ENCODE measurements around the gene PHACTR1. TPM values are rescaled to one million over a fixed set of nuclear protein-coding genes. Genes with fewer than 3 reads are reported as not detected.

PHACTR1 gene
- total RNA-seq, 1 donor from 2014 or later, result 116 TPM

GRCh38 chr6:13024616-13025015, 308.0 kb downstream of the PHACTR1 start:
- intact Hi-C loops (cut with DNase I), result loop anchor here (5.0 kb wide), 1 partner anchor 43 kb away; no protein-coding TSS in a partner anchor
- DNase-seq (ENCODE audit: missing footprints) (no peak), ATAC-seq (no peak)

GRCh38 chr6:13025893-13026499, 309.4 kb downstream of the PHACTR1 start:
- intact Hi-C loops (cut with DNase I), result loop anchor here (5.0 kb wide), 1 partner anchor 41 kb away; no protein-coding TSS in a partner anchor
- ATAC-seq, result no peak
- DNase-seq (ENCODE audit: missing footprints), result no peak

GRCh38 chr6:13026557-13026956, 310.0 kb downstream of the PHACTR1 start:
- ATAC-seq (peak; percentile 79), DNase-seq (ENCODE audit: missing footprints) (no peak)
- intact Hi-C loops (cut with DNase I), result loop anchor here (5.0 kb wide), 1 partner anchor 41 kb away; no protein-coding TSS in a partner anchor

GRCh38 chr6:13027207-13027606, 310.6 kb downstream of the PHACTR1 start:
- intact Hi-C loops (cut with DNase I), result loop anchor here (5.0 kb wide), 1 partner anchor 40 kb away; no protein-coding TSS in a partner anchor
- DNase-seq (ENCODE audit: missing footprints) (no peak), ATAC-seq (no peak)

GRCh38 chr6:13030396-13030795, 313.8 kb downstream of the PHACTR1 start:
- intact Hi-C loops (cut with DNase I), result no loop called here
- ATAC-seq, result no peak
- no peak for DNase-seq (ENCODE audit: missing footprints)

- intact Hi-C loops (cut with DNase I), result no loop called here
- ATAC-seq, result no peak
- no peak for DNase-seq (ENCODE audit: missing footprints)
Observed at GRCh38 chr6:13032566-13032965, 316.0 kb downstream of the PHACTR1 start.

GRCh38 chr6:13033145-13033544, 316.6 kb downstream of the PHACTR1 start:
- intact Hi-C loops (cut with DNase I), result no loop called here
- ATAC-seq (no peak), DNase-seq (ENCODE audit: missing footprints) (no peak)

- no peak for ATAC-seq
- intact Hi-C loops (cut with DNase I), result no loop called here
Observed at GRCh38 chr6:13034316-13034715, 317.7 kb downstream of the PHACTR1 start.

GRCh38 chr6:13035606-13036005, 319.0 kb downstream of the PHACTR1 start:
- no peak for ATAC-seq
- intact Hi-C loops (cut with DNase I), result loop anchor here (5.0 kb wide), 1 partner anchor 42 kb away; no protein-coding TSS in a partner anchor
- DNase-seq (ENCODE audit: missing footprints), result no peak

More at GRCh38 chr6:13034316-13034715, 317.7 kb downstream of the PHACTR1 start:
- DNase-seq (ENCODE audit: missing footprints), result no peak

GRCh38 chr6:13038315-13038714, 321.7 kb downstream of the PHACTR1 start:
- ATAC-seq (peak; percentile 56), DNase-seq (ENCODE audit: missing footprints) (no peak)
- intact Hi-C loops (cut with DNase I), result loop anchor here (5.0 kb wide), 1 partner anchor 39 kb away; no protein-coding TSS in a partner anchor

GRCh38 chr6:13038741-13039190, 322.2 kb downstream of the PHACTR1 start:
- intact Hi-C loops (cut with DNase I), result loop anchor here (5.0 kb wide), 1 partner anchor 39 kb away; no protein-coding TSS in a partner anchor
- DNase-seq (ENCODE audit: missing footprints), result no peak
- ATAC-seq, result peak; percentile 66

- no peak for DNase-seq (ENCODE audit: missing footprints)
- ATAC-seq, result no peak
- intact Hi-C loops (cut with DNase I), result no loop called here
Observed at GRCh38 chr6:13044390-13044789, 327.8 kb downstream of the PHACTR1 start.

- intact Hi-C loops (cut with DNase I), result no loop called here
- ATAC-seq (no peak), DNase-seq (ENCODE audit: missing footprints) (no peak)
Observed at GRCh38 chr6:13044896-13045295, 328.3 kb downstream of the PHACTR1 start.

GRCh38 chr6:13045676-13046075, 329.1 kb downstream of the PHACTR1 start:
- no peak for DNase-seq (ENCODE audit: missing footprints)
- intact Hi-C loops (cut with DNase I), result no loop called here
- no peak for ATAC-seq

- intact Hi-C loops (cut with DNase I), result no loop called here
- no peak for DNase-seq (ENCODE audit: missing footprints)
- no peak for ATAC-seq
Observed at GRCh38 chr6:13046084-13046483, 329.5 kb downstream of the PHACTR1 start.

GRCh38 chr6:13048113-13048512, 331.5 kb downstream of the PHACTR1 start:
- ATAC-seq (no peak), DNase-seq (ENCODE audit: missing footprints) (no peak)
- intact Hi-C loops (cut with DNase I), result no loop called here

- DNase-seq (ENCODE audit: missing footprints) (no peak), ATAC-seq (no peak)
- intact Hi-C loops (cut with DNase I), result no loop called here
Observed at GRCh38 chr6:13049666-13050254, 333.2 kb downstream of the PHACTR1 start.

- peak; percentile 89 for ATAC-seq
- intact Hi-C loops (cut with DNase I), result no loop called here
- no peak for DNase-seq (ENCODE audit: missing footprints)
Observed at GRCh38 chr6:13053006-13053461, 336.5 kb downstream of the PHACTR1 start.

- ATAC-seq, result no peak
- intact Hi-C loops (cut with DNase I), result no loop called here
- DNase-seq (ENCODE audit: missing footprints), result no peak
Observed at GRCh38 chr6:13058051-13058450, 341.5 kb downstream of the PHACTR1 start.

GRCh38 chr6:13059026-13059425, 342.5 kb downstream of the PHACTR1 start:
- DNase-seq (ENCODE audit: missing footprints) (no peak), ATAC-seq (no peak)
- intact Hi-C loops (cut with DNase I), result no loop called here

Measured in Right ventricle myocardium inferior (tissue), 1 donor.